Stimulated activated CD4-positive, alpha-beta T cell treated with anti-CD3 and anti-CD28 coated beads, Interleukin-12 subunit alpha, Interleukin-12 subunit beta, amount 100 ng/mL, for 24 hours (primary cell): ENCODE results near the gene PDE11A.
"Not testable (repeated sequence)": the region's sequence is repeated elsewhere in the genome, so short reads cannot be mapped to it uniquely, and the experiment has no call there.

Source experiments
- DNase-seq, 2 experiments: peaks; one replicate each; pipeline ENCODE4 v3.0.0-alpha.2; 2020; ENCODE audit warnings: low read depth in 2 of 2

Gene PDE11A

DNA sequence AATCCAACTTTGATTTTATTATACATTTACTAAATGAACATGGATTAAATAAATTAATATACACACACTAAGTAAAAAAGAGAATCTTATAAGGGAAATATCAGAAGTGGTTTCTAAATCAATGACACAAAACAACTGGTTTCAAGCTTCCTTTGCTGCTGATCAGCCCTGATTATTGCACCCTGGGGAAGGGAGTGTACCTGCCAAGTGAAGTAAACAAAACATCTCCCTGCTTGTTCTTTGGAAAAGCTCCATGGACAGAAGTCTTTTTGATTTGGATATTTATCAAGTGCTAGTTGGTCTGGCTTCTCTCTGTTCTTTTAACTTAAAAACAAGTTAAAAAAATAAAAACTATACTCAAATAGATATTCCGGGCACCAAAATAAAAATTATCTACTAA is 190.1 kb downstream of the PDE11A start:
- no peak for DNase-seq

GRCh38 chr2:177881921-177882320 is 190.7 kb downstream of the PDE11A start:
- no peak for DNase-seq

GRCh38 chr2:177881008-177881747 is 191.4 kb downstream of the PDE11A start:
- DNase-seq: no peak

GRCh38 chr2:177880285-177880684 is 192.3 kb downstream of the PDE11A start:
- no peak for DNase-seq

DNA sequence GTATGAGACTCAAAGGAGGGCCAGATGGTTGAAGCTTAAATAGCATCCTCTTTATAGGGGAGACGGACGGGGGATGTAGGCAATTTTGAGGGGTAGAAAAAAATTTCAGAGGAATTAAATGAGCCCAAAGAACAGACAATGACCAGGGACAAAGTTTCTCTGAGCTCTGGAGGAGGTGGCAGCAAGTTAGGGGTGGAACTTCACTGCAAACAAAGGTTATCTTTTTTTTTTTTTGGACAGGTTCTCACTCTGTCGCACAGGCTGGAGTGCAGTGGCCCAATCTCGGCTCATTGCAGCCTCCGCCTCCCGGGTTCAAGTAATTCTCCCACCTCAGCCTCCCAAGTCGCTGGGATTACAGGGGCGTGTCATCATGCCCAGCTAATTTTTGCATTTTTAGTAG is 195.6 kb downstream of the PDE11A start:
- no peak for DNase-seq

GRCh38 chr2:177874686-177875085 is 197.9 kb downstream of the PDE11A start:
- DNase-seq: no peak

DNA sequence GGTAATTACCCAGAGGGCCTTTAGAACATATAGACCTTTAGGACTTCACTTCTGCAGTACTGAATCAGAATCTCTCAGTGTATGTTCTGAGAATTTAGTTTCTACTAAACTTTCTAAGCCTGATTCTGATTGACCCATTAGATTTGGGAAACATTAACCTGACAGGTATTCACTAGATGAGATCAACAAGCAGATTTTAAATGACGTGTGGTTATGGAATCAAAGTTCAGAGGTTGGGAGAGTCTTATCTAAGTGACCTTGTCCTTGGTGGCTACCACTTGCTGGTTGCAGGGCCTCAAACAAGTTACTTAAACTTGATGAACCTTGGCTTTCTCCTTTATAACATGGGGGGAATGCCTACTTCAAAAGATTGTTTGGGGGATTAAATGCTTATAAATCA is 198.7 kb downstream of the PDE11A start:
- DNase-seq: no peak

DNA sequence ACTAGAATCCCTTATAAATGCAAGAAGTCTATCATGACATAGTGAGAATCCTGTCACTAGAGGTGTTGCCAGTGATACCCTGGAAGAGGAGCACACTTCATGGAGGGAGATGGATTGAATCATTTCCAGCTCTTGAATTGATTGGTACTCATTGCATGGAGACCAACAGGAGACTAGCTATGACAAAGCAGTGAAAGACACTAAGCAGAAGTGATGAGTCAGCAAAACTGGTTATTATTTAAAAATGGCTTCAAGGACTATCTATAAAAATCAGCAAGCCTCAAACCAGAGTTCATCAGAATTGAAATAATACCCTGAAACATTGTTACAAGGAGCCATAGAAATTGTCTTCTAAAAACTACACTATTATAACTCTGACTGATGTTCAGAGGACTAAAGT is 200.3 kb downstream of the PDE11A start:
- no peak for DNase-seq

GRCh38 chr2:177869912-177870311 is 202.7 kb downstream of the PDE11A start:
- DNase-seq: no peak

DNA sequence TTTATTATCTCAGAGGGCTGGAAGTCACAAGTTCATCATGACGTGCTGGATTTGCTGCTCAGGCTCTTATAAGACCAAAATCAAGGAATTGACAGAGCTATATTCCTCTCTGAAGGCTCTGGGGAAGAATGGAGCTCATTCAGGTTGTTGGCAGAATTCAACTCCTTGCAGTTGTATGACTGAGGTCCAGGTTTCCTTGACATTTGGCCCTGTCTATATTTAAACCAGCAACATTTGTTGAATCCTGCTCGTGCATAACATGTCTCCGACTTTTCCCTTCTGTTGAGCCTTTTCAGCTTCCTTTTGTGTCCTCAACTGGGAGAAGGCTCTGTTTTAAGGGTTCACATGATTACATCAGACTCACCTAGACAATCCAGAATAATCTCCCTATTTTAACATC is 203.4 kb downstream of the PDE11A start:
- DNase-seq: no peak

DNA sequence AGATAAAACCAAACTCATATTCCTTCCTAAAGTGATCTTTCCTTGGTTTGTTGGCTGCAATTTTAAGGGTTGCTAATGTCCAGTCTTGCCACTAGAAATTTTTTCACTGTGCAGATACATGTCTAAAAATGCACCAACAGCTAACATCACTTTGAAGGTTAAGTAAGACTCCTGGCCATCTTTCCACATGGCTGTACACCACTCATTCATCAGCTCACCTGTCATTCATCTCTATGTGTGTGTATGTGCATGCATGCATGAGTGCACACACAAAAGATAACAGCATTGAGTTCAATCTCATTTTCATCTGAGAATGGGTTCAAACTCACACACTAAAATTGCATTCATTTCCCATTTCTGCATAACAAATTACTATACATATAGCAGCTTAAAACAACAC is 203.8 kb downstream of the PDE11A start:
- no peak for DNase-seq

GRCh38 chr2:177857538-177857937 is 215.0 kb downstream of the PDE11A start:
- DNase-seq: no peak

DNA sequence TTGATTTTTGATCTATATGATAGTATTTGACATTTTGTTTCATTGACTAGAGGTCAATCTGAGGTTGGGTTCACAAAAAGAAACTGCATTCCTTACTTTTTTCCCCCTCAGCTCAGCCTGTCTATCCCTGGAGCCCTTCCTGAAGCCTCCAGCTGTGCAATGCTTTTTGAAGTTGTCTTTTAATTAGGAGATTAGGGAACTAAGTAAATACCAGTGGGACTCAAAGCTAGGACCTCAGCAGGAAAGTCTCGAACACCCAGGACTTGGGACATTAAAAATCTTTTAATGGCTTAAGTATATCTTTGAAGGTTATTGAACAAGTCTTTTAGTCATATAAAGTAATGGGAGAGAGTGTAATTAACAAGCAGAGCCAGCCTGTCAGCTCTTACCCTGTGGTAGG is 220.2 kb downstream of the PDE11A start:
- DNase-seq: no peak

GRCh38 chr2:177843188-177843587 is 229.4 kb downstream of the PDE11A start:
- no peak for DNase-seq

DNA sequence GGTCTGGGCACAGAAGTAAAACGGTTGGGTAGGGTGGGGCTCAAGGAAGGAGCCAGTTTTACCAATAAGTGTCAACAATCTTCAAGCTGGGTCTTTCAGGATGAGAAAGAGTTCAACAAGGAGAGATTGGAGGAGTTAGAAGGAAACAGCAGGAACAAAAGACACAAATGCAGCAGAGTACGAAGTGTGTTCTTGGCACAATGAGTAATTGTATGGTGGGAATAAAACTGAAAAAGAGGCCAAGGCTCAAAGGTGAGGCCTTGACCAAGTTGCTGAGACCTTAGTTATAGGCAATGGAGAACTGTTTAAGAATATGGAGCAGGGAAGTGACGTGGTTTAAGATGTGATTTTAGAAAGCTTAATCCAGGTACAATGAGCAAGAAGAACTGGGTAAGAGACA is 230.3 kb downstream of the PDE11A start:
- no peak for DNase-seq

- not testable (repeated sequence) for DNase-seq
Observed at GRCh38 chr2:177835418-177836204, 237.0 kb downstream of the PDE11A start.

DNA sequence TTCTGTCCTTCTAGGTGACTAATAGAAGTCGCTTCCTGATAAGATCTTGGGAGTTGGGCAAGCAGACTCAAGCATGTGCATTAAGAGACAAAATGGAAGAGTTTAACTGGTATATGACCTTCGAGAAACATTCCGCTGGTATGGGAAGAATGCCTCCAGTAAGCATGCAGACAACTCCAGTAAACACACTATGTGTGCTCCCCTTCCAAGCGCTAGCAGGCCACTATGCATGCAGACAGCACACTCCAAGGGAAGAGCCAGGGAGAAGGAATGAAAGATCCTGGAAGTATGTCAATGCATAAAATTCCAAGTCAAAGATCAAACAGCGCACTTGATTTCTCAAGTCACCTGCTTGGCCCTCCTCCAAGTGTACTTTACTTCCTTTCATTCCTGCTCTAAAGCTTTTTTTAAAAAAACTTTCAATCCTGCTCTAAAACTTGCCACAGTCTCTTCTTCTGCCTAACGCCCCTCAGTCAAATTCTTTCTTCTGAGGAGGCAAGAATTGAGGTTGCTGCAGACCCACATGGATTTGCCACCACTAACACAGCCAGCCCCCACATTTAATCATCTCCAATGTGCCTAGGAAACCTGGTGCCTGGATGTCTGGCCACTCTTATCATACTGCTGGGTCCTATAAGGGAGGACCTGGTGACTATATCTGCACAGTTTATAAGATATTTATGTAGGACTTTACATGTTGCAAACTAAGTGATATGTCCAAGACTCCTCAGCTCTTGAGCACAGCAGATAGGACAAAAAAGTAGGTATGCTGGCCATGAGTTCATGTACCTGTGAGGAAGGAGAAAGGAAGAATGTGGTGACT is 239.8 kb downstream of the PDE11A start:
- DNase-seq: no peak

DNA sequence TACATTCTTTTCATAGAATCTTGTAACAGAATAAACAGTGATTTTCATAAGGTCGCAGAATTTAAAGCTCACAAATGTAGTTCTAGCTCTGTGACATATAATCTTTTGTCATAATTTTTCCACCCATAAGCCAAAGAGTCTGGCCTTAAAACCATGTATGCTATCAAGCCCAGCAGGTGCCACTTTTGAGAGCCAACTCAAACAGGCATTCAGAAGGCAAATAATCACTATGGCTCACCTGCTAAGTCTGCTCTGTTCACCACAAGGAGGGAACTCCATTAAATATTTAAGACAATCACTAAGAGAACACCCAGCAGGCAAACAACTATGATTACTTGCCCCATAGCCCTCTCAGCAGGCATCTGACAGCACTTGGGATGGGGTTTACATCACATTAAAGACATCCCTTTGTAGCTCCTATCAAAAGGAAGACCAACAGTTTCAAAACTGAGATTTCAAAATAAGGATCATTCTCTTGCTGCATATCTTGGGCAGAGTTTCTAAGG is 241.6 kb downstream of the PDE11A start:
- no peak for DNase-seq

DNA sequence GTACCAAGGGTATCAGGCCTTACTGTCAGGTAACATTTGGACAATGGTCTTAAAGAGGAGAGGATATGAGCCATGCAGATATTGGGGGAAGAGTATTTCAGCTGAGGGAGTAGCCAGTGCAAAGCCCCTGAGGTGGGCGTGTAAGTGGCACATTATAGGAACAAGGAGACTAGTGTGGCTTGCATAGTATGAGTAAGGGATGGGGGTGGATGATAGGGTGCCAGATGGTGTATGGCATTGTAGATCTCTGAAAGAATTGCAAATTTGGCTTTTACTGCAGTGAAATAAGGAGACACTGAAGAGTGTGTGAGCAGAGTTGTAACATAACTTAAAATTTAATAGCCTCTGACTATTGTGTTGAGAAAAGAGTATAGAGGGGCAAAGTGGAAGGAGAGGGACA is 244.0 kb downstream of the PDE11A start:
- no peak for DNase-seq

- no peak for DNase-seq
Observed at GRCh38 chr2:177826897-177827296, 245.7 kb downstream of the PDE11A start.

GRCh38 chr2:177822941-177823340 is 249.6 kb downstream of the PDE11A start:
- no peak for DNase-seq

DNA sequence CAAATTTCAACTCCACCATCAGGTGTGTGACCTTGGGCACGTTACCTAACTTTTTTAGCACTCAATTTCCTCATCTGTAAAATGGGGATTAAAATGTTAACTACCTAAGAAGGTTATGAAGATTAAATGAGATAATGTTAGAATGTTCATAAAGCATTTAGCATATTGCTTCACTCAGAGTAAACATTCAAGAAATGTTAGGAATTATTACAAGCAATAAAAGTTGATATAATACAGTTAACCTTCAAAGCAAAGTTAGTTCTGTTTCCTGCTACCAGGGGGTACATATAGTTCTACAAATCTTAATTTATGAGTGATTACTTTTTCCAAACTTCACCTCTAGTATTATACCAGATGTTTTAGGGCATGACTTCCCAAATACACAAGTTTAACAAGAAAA is 254.2 kb downstream of the PDE11A start:
- no peak for DNase-seq
